Coronary artery (tissue), 2 donors: ENCODE results near the gene ANKRD11.
"Not testable (repeated sequence)": the region's sequence is repeated elsewhere in the genome, so short reads cannot be mapped to it uniquely, and the experiment has no call there.

ENCODE experiments used
- DNase-seq: peaks from one replicate; pipeline ENCODE4 v3.0.0-alpha.2; 2017; ENCODE audit warnings: low spot score
- H3K27ac ChIP-seq, 2 donors: fragments of 200-600 bp; sonication (generic); one replicate each; pipeline ENCODE4 v1.5.1; 2016 to 2019
- H3K4me3 ChIP-seq: fragments of 200-600 bp; sonication (generic); 2 replicates; pipeline ENCODE4 v1.5.1; 2016; ENCODE audit warnings: mild to moderate bottlenecking, moderate library complexity
- TF ChIP-seq, protein P1 (sequence below): fragments of 200-600 bp; sonication (generic); IDR thresholded peaks from one replicate; pipeline ENCODE4 v1.5.1; 2019; ENCODE audit warnings: antibody characterized with exemption

The ANKRD11 gene

DNA sequence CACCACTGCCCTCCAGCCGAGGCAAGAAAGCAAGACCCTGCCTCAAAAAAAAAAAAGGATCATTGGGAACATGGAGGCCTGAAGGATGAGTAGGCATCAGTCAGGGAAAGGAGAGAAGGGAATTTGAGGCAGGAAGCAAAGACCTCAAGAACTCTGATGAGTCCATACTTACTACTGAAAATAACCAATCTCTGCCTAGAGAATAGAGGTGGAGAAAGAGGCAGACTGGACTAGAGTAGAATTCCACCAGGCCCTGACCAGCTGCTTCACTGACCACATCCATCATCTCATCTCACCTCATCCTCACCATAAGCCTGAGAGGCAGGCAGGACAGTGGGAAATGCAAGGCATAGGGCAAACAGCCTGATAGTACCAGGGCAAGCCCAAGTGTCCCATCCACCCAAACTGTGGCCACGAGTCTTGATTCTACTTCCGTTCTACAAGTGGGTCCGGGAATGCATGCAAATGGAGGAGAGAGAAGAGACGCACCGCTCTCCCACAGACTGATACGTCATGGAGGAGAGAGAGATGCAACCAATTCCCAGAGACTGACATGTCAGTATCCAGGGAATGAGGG lies 17.1 kb downstream of the ANKRD11 start:
- TF ChIP-seq, protein P1, sequence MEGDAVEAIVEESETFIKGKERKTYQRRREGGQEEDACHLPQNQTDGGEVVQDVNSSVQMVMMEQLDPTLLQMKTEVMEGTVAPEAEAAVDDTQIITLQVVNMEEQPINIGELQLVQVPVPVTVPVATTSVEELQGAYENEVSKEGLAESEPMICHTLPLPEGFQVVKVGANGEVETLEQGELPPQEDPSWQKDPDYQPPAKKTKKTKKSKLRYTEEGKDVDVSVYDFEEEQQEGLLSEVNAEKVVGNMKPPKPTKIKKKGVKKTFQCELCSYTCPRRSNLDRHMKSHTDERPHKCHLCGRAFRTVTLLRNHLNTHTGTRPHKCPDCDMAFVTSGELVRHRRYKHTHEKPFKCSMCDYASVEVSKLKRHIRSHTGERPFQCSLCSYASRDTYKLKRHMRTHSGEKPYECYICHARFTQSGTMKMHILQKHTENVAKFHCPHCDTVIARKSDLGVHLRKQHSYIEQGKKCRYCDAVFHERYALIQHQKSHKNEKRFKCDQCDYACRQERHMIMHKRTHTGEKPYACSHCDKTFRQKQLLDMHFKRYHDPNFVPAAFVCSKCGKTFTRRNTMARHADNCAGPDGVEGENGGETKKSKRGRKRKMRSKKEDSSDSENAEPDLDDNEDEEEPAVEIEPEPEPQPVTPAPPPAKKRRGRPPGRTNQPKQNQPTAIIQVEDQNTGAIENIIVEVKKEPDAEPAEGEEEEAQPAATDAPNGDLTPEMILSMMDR, result no peak
- no peak for DNase-seq
- H3K4me3 ChIP-seq, result no peak overlapping the region
- H3K27ac ChIP-seq, result no peak overlapping the region

DNA sequence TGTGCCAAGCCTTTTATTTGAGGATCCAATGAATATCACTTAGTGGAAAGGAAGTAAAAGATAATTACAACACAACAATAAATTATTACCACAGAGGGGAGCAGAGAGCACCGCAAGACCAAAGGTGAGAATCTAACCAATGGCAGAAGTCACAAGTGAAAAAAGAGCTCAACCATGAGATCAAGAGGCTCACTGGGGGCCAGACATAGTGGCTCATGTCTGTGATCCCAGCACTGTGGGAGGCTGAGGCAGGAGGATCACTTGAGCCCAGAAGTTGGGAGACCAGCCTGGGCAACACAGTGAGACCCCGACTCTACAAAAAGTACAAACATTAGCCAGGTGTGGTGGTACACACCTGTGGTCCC lies 17.7 kb downstream of the ANKRD11 start:
- no peak overlapping the region for H3K4me3 ChIP-seq
- no peak overlapping the region for H3K27ac ChIP-seq
- no peak for DNase-seq
- TF ChIP-seq, protein P1, result no peak

DNA sequence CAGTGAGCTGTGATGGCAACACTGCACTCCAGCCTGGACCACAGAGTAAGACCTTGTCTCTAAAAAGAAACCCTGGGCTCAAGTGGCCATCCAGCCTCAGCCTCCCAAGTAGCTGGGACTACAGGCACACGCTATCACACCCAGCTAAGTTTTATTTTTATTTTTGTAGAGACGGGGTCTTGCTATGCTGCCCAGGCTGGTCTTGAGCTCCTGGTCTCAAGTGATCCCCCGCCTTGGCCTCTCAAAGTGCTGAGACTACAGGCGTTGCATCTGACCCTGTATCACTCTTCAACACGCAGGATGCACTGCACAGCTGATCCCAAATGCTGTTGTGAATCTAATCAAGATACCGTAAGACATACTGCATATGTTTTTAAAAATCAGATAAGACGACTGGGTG lies 23.0 kb downstream of the ANKRD11 start:
- Histone ChIP-seq H3K4me3 (no peak overlapping the region), H3K27ac (no peak overlapping the region)
- TF ChIP-seq, protein P1, result no peak
- no peak for DNase-seq

DNA sequence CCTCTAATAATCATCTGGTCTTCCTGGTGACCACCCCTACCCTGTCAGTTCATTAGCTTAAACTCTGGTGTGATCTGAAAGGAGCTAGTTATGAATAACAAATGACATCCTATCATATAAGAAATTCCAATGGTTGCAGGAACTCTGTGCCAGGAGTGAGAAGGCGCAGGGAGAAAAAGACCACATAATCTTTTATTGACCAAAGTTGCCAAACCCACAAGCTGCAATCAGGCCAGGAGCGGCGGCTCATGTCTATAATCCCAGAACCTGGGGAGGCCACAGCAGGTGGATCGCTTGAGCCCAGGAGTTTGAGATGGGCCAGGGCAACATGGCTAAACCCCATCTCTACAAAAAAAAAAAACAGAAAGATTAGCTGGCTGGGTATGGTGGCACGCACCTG lies 23.4 kb downstream of the ANKRD11 start:
- H3K4me3 ChIP-seq, result no peak overlapping the region
- no peak for DNase-seq
- TF ChIP-seq, protein P1, result no peak
- no peak overlapping the region for H3K27ac ChIP-seq

DNA sequence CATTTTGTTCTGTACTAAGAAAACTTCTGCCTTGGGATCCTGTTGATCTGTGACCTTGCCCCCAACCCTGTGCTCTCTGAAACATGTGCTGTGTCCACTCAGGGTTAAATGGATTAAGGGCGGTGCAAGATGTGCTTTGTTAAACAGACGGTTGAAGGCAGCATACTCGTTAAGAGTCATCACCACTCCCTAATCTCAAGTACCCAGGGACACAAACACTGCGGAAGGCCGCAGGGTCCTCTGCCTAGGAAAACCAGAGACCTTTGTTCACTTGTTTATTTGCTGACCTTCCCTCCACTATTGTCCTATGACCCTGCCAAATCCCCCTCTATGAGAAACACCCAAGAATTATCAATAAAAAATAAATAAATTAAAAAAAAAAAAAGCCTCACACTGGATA lies 27.0 kb downstream of the ANKRD11 start:
- not testable (repeated sequence) for H3K4me3 ChIP-seq, H3K27ac ChIP-seq, DNase-seq

DNA sequence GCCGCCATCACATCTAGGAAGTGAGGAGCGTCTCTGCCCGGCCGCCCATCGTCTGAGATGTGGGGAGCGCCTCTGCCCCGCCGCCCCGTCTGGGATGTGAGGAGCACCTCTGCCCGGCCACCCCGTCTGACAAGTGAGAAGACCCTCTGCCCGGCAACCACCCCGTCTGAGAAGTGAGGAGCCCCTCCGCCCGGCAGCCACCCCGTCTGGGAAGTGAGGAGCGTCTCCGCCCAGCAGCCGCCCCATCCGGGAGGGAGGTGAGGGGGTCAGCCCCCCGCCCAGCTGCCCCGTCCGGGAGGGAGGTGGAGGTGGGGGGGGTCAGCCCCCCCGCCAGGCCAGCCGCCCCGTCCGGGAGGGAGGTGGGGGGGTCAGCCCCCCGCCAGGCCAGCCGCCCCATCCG lies 27.7 kb downstream of the ANKRD11 start:
- not testable (repeated sequence) for H3K4me3 ChIP-seq, DNase-seq, H3K27ac ChIP-seq

DNA sequence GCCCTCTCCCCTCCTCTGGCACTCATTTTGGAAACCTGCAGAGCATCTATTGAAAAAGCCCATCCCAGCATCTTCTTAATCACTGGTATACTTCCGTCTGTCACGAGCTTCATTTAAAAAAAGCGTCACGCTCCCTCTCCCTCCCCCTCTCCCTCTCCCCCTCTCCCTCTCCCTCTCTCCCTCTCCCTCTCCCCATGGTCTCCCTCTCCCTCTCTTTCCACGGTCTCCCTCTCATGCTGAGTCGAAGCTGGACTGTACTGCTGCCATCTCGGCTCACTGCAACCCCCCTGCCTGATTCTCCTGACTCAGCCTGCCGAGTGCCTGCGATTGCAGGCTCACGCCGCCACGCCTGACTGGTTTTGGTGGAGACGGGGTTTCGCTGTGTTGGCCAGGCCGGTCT lies 28.5 kb downstream of the ANKRD11 start:
- not testable (repeated sequence) for H3K4me3 ChIP-seq, DNase-seq, H3K27ac ChIP-seq

DNA sequence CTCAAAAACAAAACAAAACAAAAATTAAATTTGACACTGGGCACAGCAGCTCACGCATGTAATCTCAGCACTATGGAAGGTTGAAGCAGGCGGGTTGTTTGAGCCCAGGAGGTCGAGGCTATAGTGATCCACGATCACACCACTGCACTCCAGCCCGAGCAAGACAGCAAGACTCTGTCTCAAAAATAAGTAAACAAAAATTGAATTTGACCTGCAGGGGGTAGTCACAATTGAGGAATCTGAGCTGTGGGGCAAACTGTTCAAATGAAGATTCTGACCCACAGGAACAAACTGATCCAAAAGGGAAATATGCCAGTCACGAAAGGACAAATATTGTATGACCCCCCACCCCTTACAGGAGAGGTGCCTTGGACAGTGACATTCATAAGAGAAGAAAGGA lies 29.8 kb downstream of the ANKRD11 start:
- TF ChIP-seq, protein P1, result no peak

DNA sequence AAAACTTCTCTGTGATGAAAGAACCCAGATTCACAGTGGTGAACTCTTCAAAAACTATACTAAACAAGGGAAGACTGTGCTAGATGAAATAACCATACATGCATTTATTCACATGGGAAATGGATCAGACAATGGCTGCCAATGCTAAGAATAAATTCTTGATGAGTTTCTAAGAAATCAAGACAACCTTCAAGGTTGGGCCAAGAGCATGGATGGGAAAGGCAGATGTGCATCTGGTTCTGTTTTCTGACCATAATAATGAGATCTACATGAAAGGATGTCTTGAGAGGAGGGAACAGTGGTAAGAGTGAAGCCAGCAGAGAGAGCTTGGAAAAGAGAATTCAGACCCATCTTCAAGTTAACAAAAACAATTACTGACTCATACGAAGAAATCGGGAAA lies 31.4 kb downstream of the ANKRD11 start:
- Histone ChIP-seq H3K27ac (no peak overlapping the region), H3K4me3 (no peak overlapping the region)
- TF ChIP-seq, protein P1, result no peak
- DNase-seq, result no peak

More for the DNA sequence above, 29.8 kb downstream of the ANKRD11 start:
- no peak overlapping the region for H3K4me3 ChIP-seq
- DNase-seq, result no peak
- no peak overlapping the region for H3K27ac ChIP-seq
